ENCODE results near the gene COL10A1.

The COL10A1 gene

DNA sequence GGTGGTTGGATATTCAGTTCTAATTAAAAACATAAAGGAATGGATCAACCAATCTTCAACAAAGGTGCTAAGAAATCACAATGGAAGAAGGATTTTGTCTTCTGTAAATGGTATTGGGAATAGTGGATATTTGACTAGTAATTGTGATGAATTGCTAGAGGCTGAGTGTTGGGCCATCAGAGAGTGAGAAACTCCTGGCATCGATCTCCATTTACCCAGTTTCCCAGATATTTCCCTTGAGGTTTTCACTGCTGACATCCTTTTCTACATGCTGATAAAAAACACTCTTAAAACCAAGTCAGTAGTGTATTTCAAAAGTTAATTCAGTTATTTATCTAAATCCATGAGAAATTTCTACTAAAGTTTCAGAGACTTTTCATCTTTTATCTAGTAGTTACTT is 40.4 kb upstream of the COL10A1 start:
- no peaks in the 10 kb centered on the region for H3K27me3 ChIP-seq (ENCODE audit: insufficient read depth, low read length, poor library complexity)
- H3K9ac ChIP-seq (ENCODE audit: low read depth, low read length): no peak overlapping the region
- H3K4me3 ChIP-seq (ENCODE audit: low read depth in 1 of 2, low read length in 2 of 2): no peak overlapping the region
- TF ChIP-seq, protein P1, sequence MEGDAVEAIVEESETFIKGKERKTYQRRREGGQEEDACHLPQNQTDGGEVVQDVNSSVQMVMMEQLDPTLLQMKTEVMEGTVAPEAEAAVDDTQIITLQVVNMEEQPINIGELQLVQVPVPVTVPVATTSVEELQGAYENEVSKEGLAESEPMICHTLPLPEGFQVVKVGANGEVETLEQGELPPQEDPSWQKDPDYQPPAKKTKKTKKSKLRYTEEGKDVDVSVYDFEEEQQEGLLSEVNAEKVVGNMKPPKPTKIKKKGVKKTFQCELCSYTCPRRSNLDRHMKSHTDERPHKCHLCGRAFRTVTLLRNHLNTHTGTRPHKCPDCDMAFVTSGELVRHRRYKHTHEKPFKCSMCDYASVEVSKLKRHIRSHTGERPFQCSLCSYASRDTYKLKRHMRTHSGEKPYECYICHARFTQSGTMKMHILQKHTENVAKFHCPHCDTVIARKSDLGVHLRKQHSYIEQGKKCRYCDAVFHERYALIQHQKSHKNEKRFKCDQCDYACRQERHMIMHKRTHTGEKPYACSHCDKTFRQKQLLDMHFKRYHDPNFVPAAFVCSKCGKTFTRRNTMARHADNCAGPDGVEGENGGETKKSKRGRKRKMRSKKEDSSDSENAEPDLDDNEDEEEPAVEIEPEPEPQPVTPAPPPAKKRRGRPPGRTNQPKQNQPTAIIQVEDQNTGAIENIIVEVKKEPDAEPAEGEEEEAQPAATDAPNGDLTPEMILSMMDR (IDR thresholded peaks at IDR 0.05; ENCODE audit: borderline replicate concordance, extremely low read depth, low read length, poor library complexity, severe bottlenecking): no peak
- no peak for TF ChIP-seq EZH2 (IDR thresholded peaks at IDR 0.05; ENCODE audit: borderline replicate concordance, low read depth, low read length, severe bottlenecking)
- H4K20me1 ChIP-seq (ENCODE audit: insufficient read depth, low read length): no peaks in the 10 kb centered on the region
- DNase-seq: no peak
- H3K9me3 ChIP-seq (ENCODE audit: insufficient read depth, low read length, severe bottlenecking): no peaks in the 10 kb centered on the region
- H3K36me3 ChIP-seq (ENCODE audit: insufficient read depth, low read length): no peaks in the 10 kb centered on the region
- H3K4me1 ChIP-seq (ENCODE audit: insufficient read depth, low read length): peaks cover 7% of the 10 kb centered on the region
- no peak overlapping the region for H3K4me2 ChIP-seq (ENCODE audit: insufficient read depth, low read length)
- H3K27ac ChIP-seq (ENCODE audit: low read length): no peak overlapping the region
- no peaks in the 10 kb centered on the region for H3K79me2 ChIP-seq (ENCODE audit: insufficient read depth, low read length)
- no peak for ATAC-seq (ENCODE audit: insufficient read depth, low read depth)
- no peak overlapping the region for H2AFZ ChIP-seq (ENCODE audit: low read depth, low read length)

DNA sequence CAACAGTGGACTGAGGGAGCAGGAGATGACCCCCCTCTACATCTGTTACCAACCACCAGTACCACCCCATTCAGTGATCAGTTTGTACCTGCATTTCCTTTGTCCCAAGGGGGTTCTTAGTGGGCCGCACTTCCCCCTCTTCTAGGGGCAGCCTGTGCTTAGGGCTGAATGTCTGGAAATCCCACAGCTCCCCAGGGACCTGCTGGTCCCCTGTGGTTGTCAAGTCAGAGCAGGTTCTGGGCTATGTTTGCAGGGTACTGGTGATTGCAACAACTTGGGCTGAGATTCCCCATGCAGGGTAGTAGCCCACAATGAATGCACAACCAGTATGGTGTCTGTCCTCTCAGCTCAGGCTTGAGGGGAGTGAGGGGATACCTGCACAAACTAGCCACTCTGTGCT is 39.7 kb upstream of the COL10A1 start:
- Histone ChIP-seq H3K79me2 (ENCODE audit: insufficient read depth, low read length) (no peaks in the 10 kb centered on the region), H3K4me2 (ENCODE audit: insufficient read depth, low read length) (no peak overlapping the region), H2AFZ (ENCODE audit: low read depth, low read length) (no peak overlapping the region), H3K9ac (ENCODE audit: low read depth, low read length) (no peak overlapping the region), H3K4me3 (ENCODE audit: low read depth in 1 of 2, low read length in 2 of 2) (no peak overlapping the region), H3K27ac (ENCODE audit: low read length) (no peak overlapping the region), H3K27me3 (ENCODE audit: insufficient read depth, low read length, poor library complexity) (no peaks in the 10 kb centered on the region), H4K20me1 (ENCODE audit: insufficient read depth, low read length) (no peaks in the 10 kb centered on the region), H3K9me3 (ENCODE audit: insufficient read depth, low read length, severe bottlenecking) (no peaks in the 10 kb centered on the region), H3K4me1 (ENCODE audit: insufficient read depth, low read length) (peaks cover 7% of the 10 kb centered on the region), H3K36me3 (ENCODE audit: insufficient read depth, low read length) (no peaks in the 10 kb centered on the region)
- ATAC-seq (ENCODE audit: insufficient read depth, low read depth) (peak; percentile 74), DNase-seq (peak; percentile 47)
- TF ChIP-seq, protein P1 (IDR thresholded peaks at IDR 0.05; ENCODE audit: borderline replicate concordance, extremely low read depth, low read length, poor library complexity, severe bottlenecking): no peak
- no peak for TF ChIP-seq EZH2 (IDR thresholded peaks at IDR 0.05; ENCODE audit: borderline replicate concordance, low read depth, low read length, severe bottlenecking)

DNA sequence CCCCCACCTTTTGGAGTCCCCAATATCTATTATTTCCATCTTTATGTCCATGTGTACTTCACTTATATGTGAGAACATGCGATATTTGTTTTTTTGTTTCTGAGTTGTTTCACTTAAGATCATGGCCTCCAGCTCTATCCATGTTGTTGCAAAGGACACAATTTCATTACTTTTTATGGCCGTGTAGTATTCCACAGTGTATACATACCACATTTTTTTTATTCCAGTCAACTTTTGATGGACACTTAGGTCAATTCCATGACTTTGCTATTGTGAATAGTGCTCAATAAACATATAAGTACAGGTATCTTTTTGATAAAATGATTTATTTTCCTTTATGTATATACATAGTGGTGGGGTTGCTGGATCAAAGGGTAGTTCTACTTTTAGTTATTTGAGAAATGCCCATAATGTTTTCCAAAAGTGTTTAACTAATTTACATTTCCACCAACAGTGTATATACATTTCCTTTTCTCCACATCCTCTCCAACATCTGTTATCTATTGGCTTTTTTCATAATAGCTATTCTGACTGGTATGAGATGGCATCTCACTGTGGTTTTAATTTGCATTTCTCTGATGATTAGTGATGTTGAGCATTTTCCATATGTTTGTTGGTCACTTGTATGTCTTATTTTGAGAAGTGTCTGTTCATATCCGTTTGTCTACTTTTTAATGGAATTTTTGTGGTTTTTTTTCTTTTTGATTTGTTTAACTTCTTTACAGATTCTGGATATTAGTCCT is 34.0 kb upstream of the COL10A1 start:
- H3K27ac ChIP-seq (ENCODE audit: low read length): no peak overlapping the region
- no peaks in the 10 kb centered on the region for H3K4me1 ChIP-seq (ENCODE audit: insufficient read depth, low read length)
- H3K79me2 ChIP-seq (ENCODE audit: insufficient read depth, low read length): no peaks in the 10 kb centered on the region
- H3K9me3 ChIP-seq (ENCODE audit: insufficient read depth, low read length, severe bottlenecking): no peaks in the 10 kb centered on the region
- H3K9ac ChIP-seq (ENCODE audit: low read depth, low read length): no peak overlapping the region
- H2AFZ ChIP-seq (ENCODE audit: low read depth, low read length): no peak overlapping the region
- H3K36me3 ChIP-seq (ENCODE audit: insufficient read depth, low read length): no peaks in the 10 kb centered on the region
- TF ChIP-seq, protein P1 (IDR thresholded peaks at IDR 0.05; ENCODE audit: borderline replicate concordance, extremely low read depth, low read length, poor library complexity, severe bottlenecking): no peak
- TF ChIP-seq EZH2 (IDR thresholded peaks at IDR 0.05; ENCODE audit: borderline replicate concordance, low read depth, low read length, severe bottlenecking): no peak
- H3K4me2 ChIP-seq (ENCODE audit: insufficient read depth, low read length): no peak overlapping the region
- no peaks in the 10 kb centered on the region for H4K20me1 ChIP-seq (ENCODE audit: insufficient read depth, low read length)
- no peak overlapping the region for H3K4me3 ChIP-seq (ENCODE audit: low read depth in 1 of 2, low read length in 2 of 2)
- no peaks in the 10 kb centered on the region for H3K27me3 ChIP-seq (ENCODE audit: insufficient read depth, low read length, poor library complexity)
- ATAC-seq (ENCODE audit: insufficient read depth, low read depth) (no peak), DNase-seq (no peak)
